Endothelial cell (in vitro differentiated cells): ENCODE results near the gene CYRIA. TPM values are rescaled to one million over a fixed set of nuclear protein-coding genes. Genes with fewer than 3 reads are reported as not detected.

Experiments used
- DNase-seq: peaks from one replicate; pipeline ENCODE4 v3.0.0; 2021; ENCODE audit warnings: low spot score
- H3K27ac Mint-ChIP-seq: one replicate; pipeline ENCODE4 v1.8.0; 2021; ENCODE audit warnings: mixed read lengths, inconsistent platforms; ENCODE audit not compliant: unreplicated experiment
- H3K27me3 Mint-ChIP-seq: one replicate; pipeline ENCODE4 v1.8.0; 2021; ENCODE audit warnings: mild to moderate bottlenecking, moderate library complexity, mixed read lengths, inconsistent platforms; ENCODE audit not compliant: unreplicated experiment
- H3K36me3 Mint-ChIP-seq: one replicate; pipeline ENCODE4 v1.8.0; 2021; ENCODE audit warnings: mild to moderate bottlenecking, low read depth, mixed read lengths, inconsistent platforms; ENCODE audit not compliant: unreplicated experiment
- H3K4me1 Mint-ChIP-seq: one replicate; pipeline ENCODE4 v1.8.0; 2021; ENCODE audit warnings: mild to moderate bottlenecking, mixed read lengths, inconsistent platforms; ENCODE audit not compliant: unreplicated experiment
- H3K4me3 Mint-ChIP-seq: one replicate; pipeline ENCODE4 v1.8.0; 2021; ENCODE audit warnings: mild to moderate bottlenecking, mixed read lengths, inconsistent platforms; ENCODE audit not compliant: unreplicated experiment
- H3K9me3 Mint-ChIP-seq: one replicate; pipeline ENCODE4 v1.8.0; 2021; ENCODE audit warnings: mixed read lengths, inconsistent platforms; ENCODE audit not compliant: unreplicated experiment
- total RNA-seq: library from RNA; stranded (reverse); fragmentation: NEBNext Ultra II Directional; extraction: Animal tissue kit (Norgen Biotek cat#: 25700); gene quantifications from one replicate; pipeline ENCODE4 v1.2.1, GENCODE V29; 2021; ENCODE audit not compliant: unreplicated experiment
- TF ChIP-seq, protein P1 (sequence below): fragments of 200-600 bp; sonication (generic); IDR thresholded peaks from one replicate; pipeline ENCODE4 v1.5.0; 2021; ENCODE audit warnings: antibody characterized with exemption; ENCODE audit not compliant: unreplicated experiment

Gene CYRIA
- total RNA-seq, 1 donor from 2014 or later, result 32.4 TPM

DNA sequence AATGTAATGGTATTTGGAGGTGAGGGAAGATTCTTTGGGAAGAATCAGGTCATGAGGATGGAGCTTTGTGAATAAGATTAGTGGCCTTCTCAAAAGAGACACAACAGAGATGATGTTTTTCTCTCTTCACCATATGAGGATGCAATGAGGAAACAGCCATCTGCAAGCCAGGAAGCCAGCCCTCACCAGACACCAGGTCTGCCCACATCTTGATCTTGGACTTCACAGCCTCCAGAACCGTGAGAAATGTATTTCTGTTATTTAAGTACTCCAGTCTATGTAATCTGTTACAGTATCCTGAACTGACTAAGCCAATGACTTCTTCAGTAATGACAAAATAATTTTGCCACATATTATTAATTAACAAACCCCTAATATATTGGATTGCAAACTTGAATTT lies 28.3 kb downstream of the CYRIA start:
- Mint-ChIP-seq H3K4me1 (peaks cover 22% of the 10 kb centered on the region), H3K27ac (no peak overlapping the region), H3K36me3 (peaks cover 31% of the 10 kb centered on the region), H3K4me3 (no peak overlapping the region), H3K9me3 (no peaks in the 10 kb centered on the region), H3K27me3 (peaks cover 2% of the 10 kb centered on the region)
- DNase-seq, result no peak
- TF ChIP-seq, protein P1, sequence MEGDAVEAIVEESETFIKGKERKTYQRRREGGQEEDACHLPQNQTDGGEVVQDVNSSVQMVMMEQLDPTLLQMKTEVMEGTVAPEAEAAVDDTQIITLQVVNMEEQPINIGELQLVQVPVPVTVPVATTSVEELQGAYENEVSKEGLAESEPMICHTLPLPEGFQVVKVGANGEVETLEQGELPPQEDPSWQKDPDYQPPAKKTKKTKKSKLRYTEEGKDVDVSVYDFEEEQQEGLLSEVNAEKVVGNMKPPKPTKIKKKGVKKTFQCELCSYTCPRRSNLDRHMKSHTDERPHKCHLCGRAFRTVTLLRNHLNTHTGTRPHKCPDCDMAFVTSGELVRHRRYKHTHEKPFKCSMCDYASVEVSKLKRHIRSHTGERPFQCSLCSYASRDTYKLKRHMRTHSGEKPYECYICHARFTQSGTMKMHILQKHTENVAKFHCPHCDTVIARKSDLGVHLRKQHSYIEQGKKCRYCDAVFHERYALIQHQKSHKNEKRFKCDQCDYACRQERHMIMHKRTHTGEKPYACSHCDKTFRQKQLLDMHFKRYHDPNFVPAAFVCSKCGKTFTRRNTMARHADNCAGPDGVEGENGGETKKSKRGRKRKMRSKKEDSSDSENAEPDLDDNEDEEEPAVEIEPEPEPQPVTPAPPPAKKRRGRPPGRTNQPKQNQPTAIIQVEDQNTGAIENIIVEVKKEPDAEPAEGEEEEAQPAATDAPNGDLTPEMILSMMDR, result no peak

DNA sequence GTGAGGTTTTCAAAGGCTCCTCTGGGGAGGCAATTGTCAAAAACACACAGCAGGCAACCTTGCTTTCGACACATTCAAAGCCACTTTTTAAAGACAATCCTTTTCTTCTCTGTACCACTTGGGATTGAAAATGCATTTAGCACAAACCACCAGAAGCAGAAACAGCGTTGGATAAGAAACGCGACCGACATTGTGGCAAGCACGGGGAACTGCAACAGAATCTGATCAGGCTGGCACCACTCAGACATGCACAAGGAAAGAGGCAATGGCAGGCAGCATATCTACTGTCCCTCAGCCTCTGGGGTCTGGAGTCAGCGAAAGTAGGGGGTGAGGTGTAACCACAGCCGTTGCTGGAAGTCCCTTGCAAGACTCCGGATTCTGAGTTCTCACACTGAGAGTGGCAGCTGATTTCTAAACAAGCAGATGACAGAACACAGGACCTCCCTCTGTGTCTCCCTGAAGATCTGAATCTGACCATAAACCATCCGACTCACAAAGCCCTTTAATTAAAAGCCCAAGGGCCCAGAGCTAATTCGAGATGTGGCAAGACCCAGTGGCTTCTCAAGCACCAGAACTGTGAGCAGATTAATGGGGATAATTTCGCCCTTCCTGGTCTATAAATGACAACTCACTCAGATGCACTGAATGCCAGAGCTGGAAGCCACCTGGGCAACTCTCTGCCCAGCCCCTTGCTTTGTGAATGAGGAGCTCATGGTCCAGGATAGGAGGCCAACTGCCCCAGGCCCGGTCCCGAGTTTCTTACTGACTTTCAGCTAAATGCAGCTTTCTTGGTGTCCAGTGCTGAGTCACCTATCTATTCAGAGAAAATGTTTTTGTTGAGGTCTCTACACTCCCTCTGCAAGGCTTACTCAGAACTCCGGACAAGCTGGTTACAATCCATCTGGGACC lies 29.6 kb downstream of the CYRIA start:
- Mint-ChIP-seq H3K9me3 (no peaks in the 10 kb centered on the region), H3K4me1 (peaks cover 25% of the 10 kb centered on the region), H3K27ac (no peak overlapping the region), H3K4me3 (no peak overlapping the region), H3K36me3 (peaks cover 34% of the 10 kb centered on the region), H3K27me3 (peaks cover 2% of the 10 kb centered on the region)
- no peak for DNase-seq
- TF ChIP-seq, protein P1, result no peak

DNA sequence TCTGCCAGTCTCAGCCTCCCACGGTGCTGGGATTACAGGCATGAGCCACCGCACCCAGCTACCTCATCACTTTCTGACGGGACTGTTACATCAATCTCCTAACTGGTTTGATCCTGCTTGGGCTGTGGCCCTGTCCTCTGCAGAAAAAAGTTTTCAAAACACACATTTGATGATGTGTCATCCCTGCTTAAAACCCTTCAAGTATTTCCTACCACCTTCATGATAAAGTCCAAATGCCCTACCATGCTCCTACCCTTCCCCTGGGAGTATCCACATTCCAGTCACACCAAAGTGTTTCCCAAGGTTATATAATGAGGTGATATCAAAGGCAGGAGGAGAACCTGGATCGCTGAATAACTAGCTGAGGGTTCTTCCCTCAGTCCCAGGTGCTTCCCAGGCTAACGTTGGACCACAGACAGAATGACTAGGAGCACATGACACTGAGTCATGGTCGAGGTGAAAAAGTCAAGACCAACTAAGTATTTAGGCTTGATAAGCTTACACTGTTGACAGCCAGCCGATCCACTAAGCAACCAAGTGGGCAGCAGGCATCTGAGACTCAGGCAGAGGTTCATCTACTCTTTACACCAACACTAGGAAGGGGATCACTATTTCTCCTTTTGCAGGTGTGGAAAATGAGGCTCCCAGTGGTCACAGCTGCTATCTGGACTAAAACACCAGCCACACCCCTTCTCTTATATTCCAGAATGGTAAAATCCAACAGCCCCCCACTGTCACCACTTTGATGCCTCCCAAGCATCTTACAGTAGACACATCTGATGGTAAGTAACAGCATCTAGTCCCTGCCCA lies 31.8 kb downstream of the CYRIA start:
- H3K4me1 Mint-ChIP-seq, result peaks cover 40% of the 10 kb centered on the region
- no peak overlapping the region for H3K4me3 Mint-ChIP-seq
- H3K9me3 Mint-ChIP-seq, result no peaks in the 10 kb centered on the region
- no peak overlapping the region for H3K27ac Mint-ChIP-seq
- DNase-seq, result no peak
- TF ChIP-seq, protein P1, result no peak
- H3K36me3 Mint-ChIP-seq, result peaks cover 37% of the 10 kb centered on the region
- H3K27me3 Mint-ChIP-seq, result peaks cover 4% of the 10 kb centered on the region

DNA sequence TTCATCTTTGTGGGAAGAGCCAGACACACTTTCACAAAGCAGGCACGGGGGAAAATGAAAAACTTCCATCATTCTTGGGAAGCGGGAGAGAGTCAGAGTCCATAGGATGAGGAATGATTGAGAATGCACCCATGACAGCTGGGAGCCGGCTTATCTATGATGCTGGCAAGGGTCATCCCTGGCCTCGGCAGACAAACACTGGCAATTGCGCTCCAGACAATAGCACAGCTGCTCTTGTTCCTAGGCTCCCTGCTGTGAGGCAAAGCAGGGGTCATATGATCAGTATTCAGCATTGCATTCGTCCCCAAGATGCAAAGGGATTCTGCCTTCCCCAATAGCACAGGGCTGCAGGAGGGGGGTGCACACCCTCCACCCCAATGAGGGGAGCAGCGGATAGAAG lies 33.0 kb downstream of the CYRIA start:
- H3K27ac Mint-ChIP-seq, result no peak overlapping the region
- no peak overlapping the region for H3K4me3 Mint-ChIP-seq
- peaks cover 27% of the 10 kb centered on the region for H3K36me3 Mint-ChIP-seq
- H3K4me1 Mint-ChIP-seq, result peaks cover 42% of the 10 kb centered on the region
- no peaks in the 10 kb centered on the region for H3K9me3 Mint-ChIP-seq
- TF ChIP-seq, protein P1, result no peak
- DNase-seq, result no peak
- H3K27me3 Mint-ChIP-seq, result peaks cover 4% of the 10 kb centered on the region
